ENCODE data around the gene SMIM3. TPM values are rescaled to one million over a fixed set of nuclear protein-coding genes. Genes with fewer than 3 reads are reported as not detected.
"Not testable (repeated sequence)": the region's sequence is repeated elsewhere in the genome, so short reads cannot be mapped to it uniquely, and the experiment has no call there.

The SMIM3 gene
- total RNA-seq, 4 donors from 2014 or later = 14.2 to 17.9 (median 15.4) TPM

DNA sequence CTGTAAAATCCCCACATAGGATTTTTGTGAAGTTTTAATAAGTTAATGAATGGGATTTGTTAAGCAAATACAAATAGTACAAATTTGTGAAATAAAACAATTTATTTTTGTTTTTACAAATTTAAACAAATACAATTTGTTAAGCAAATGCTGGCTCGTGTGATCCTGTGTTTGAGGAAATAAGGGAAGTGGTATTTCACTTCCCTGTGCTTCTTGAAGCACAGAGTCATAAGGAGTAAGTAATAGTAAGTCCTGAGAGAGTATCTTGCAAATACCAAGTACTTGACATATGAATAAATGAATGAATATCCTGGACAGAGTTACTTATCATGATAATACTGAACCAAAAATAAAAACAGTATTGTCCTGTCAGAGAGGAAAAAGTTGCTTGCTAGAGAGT lies 9.1 kb downstream of the SMIM3 start:
- TF ChIP-seq POLR2A (IDR thresholded peaks at IDR 0.05) = no peak
- TF ChIP-seq, protein P1, sequence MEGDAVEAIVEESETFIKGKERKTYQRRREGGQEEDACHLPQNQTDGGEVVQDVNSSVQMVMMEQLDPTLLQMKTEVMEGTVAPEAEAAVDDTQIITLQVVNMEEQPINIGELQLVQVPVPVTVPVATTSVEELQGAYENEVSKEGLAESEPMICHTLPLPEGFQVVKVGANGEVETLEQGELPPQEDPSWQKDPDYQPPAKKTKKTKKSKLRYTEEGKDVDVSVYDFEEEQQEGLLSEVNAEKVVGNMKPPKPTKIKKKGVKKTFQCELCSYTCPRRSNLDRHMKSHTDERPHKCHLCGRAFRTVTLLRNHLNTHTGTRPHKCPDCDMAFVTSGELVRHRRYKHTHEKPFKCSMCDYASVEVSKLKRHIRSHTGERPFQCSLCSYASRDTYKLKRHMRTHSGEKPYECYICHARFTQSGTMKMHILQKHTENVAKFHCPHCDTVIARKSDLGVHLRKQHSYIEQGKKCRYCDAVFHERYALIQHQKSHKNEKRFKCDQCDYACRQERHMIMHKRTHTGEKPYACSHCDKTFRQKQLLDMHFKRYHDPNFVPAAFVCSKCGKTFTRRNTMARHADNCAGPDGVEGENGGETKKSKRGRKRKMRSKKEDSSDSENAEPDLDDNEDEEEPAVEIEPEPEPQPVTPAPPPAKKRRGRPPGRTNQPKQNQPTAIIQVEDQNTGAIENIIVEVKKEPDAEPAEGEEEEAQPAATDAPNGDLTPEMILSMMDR (IDR thresholded peaks at IDR 0.05 in 4 of 5, conservative IDR thresholded peaks at IDR 0.05 in 1 of 5) = no peak
- DNase-seq (no peak), ATAC-seq (no peak)
- intact Hi-C loops (cut with DNase I; ENCODE audit: low total_unique reads) = loop anchor here (10.0 kb wide), 1 partner anchor 327 kb away; no protein-coding TSS in a partner anchor
- Histone ChIP-seq H3K9me3 (no peaks in the 10 kb centered on the region), H3K27ac (peak overlapping the region in 2 of 4 donors; percentile 40 to 45), H3K4me3 (peak overlapping the region in 1 of 4 donors; percentile 16), H3K4me1 (peaks cover 12 to 35% of the 10 kb centered on the region in 2 donors), H3K27me3 (no peaks in the 10 kb centered on the region), H3K36me3 (no peaks in the 10 kb centered on the region)
- in situ Hi-C loops (cut with MboI; ENCODE audit: low sequenced_read_pairs in 4 of 4) = no loop called here

DNA sequence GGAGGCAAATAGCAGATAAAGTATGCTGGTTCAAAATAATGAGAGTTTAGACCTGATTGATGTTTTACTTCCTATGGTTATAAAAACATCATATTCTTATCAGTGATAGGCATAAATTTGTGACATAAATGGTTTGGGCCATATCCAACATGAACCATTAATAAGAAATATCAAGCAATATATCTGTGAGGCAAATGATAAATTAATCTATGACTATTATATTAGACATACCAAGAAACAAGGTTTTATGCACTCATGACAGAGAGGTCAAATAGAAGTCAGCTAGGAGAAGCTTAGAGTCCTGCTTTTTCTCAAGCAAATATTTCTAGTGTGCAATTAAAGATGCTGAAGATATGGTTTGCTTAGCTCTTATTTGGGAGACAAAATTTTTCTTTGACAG lies 10.4 kb downstream of the SMIM3 start:
- DNase-seq (no peak), ATAC-seq (no peak)
- no peak for TF ChIP-seq POLR2A (IDR thresholded peaks at IDR 0.05)
- Histone ChIP-seq H3K27me3 (no peaks in the 10 kb centered on the region), H3K4me1 (peaks cover 3 to 30% of the 10 kb centered on the region in 2 donors), H3K9me3 (no peaks in the 10 kb centered on the region), H3K27ac (no peak overlapping the region), H3K36me3 (no peaks in the 10 kb centered on the region), H3K4me3 (no peak overlapping the region)
- intact Hi-C loops (cut with DNase I; ENCODE audit: low total_unique reads) = loop anchor here (10.0 kb wide), 1 partner anchor 326 kb away; no protein-coding TSS in a partner anchor
- in situ Hi-C loops (cut with MboI; ENCODE audit: low sequenced_read_pairs in 4 of 4) = no loop called here

DNA sequence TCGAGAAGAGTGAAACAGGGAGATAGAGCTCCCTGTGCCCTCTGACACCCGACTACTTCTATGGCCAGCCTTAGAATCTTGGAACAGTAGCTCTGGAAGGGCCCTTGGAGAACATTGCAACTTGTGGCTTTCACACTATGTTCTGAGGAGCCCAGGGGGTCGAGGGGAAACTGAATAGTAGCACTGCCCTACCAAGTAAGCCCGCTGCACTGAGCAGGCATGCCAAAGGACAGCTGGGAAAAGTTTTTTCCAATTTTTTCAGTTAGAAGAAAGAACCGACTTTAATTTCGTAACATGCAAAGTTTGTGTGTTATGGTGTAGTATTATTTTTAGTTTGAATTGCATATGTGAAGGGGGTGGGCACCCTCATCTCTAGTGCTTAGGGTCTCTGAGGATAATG lies 10.9 kb downstream of the SMIM3 start:
- in situ Hi-C loops (cut with MboI; ENCODE audit: low sequenced_read_pairs in 4 of 4) = no loop called here
- no peak for ATAC-seq

DNA sequence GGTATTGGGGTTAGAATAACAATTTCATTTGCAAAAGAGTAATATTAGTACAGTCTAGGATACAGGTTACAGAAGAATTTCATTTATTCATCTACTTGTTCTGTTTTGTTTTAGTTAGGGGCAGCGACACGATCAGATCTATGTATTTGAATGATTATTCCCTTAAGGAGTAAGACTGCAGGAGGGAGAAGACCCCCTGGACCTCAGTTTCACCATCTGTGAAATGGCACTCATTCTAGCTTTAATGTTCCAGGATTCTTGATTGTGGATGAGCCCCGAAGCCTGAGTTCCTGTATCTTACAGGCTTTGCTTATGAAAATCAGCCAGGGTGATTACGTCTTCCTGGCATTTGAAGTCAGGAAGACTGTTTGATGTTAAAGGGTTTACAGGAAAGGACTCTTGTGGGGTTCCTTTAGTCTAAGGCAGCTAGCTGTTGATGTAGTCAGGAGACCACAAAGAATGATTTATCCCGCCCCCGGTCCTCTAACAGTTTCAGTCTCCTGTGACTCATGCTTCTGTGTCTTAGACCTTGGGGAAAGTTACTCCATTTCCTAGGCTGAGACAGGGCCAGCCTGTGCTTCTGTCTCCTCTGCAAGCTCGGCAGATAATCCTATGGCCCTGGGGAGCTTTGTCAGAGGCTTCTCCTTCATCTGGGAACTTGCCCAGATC lies 11.5 kb downstream of the SMIM3 start:
- Histone ChIP-seq H3K9me3 (no peaks in the 10 kb centered on the region), H3K27me3 (no peaks in the 10 kb centered on the region), H3K4me3 (peak overlapping the region in 1 of 4 donors; percentile 2), H3K36me3 (no peaks in the 10 kb centered on the region), H3K4me1 (peaks cover 3 to 28% of the 10 kb centered on the region in 2 donors), H3K27ac (peak overlapping the region; percentile 34 to 44 (median 38))
- ATAC-seq = peak in 1 of 2 donors; percentile 51
- intact Hi-C loops (cut with DNase I; ENCODE audit: low total_unique reads) (loop anchor here (10.0 kb wide), 2 partner anchors 325 to 385 kb away; no protein-coding TSS in a partner anchor), in situ Hi-C loops (cut with MboI; ENCODE audit: low sequenced_read_pairs in 4 of 4) (no loop called here)
- no peak for DNase-seq
- TF ChIP-seq POLR2A (IDR thresholded peaks at IDR 0.05) = no peak
- TF ChIP-seq, protein P1 (IDR thresholded peaks at IDR 0.05 in 4 of 5, conservative IDR thresholded peaks at IDR 0.05 in 1 of 5) = no peak

More for the DNA sequence above, 10.9 kb downstream of the SMIM3 start:
- Histone ChIP-seq H3K27me3 (no peaks in the 10 kb centered on the region), H3K9me3 (no peaks in the 10 kb centered on the region), H3K36me3 (no peaks in the 10 kb centered on the region), H3K4me3 (no peak overlapping the region), H3K4me1 (peaks cover 3 to 28% of the 10 kb centered on the region in 2 donors), H3K27ac (peak overlapping the region in 1 of 4 donors; percentile 42)
- no peak for TF ChIP-seq POLR2A (IDR thresholded peaks at IDR 0.05)
- TF ChIP-seq, protein P1 (IDR thresholded peaks at IDR 0.05 in 4 of 5, conservative IDR thresholded peaks at IDR 0.05 in 1 of 5) = no peak
- no peak for DNase-seq
- intact Hi-C loops (cut with DNase I; ENCODE audit: low total_unique reads) = loop anchor here (10.0 kb wide), 1 partner anchor 325 kb away; no protein-coding TSS in a partner anchor

DNA sequence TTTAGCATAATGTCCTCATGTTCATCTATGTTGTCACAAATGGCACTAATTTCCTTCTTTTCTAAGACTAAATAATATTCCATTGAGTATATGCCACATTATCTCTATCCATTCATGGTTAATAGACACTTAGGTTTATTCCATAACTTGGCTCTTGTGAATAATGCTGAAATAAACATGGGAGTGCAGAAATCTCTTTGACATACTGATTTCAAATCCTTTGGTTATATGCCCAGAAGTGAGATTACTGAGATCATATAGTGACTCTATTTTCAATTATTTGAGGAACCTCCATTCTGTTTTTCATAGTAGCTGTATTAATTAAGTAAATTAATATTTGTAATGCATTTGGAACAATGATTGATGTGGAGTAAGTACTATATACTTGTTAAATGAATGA lies 13.0 kb downstream of the SMIM3 start:
- peaks cover 0 to 3% of the 10 kb centered on the region in 2 donors for H3K36me3 ChIP-seq
- no peaks in the 10 kb centered on the region for H3K9me3 ChIP-seq
- no peak overlapping the region for H3K4me3 ChIP-seq
- no peaks in the 10 kb centered on the region for H3K27me3 ChIP-seq
- TF ChIP-seq POLR2A (IDR thresholded peaks at IDR 0.05) = no peak
- TF ChIP-seq, protein P1 (IDR thresholded peaks at IDR 0.05 in 4 of 5, conservative IDR thresholded peaks at IDR 0.05 in 1 of 5) = no peak
- peaks cover 3 to 28% of the 10 kb centered on the region in 2 donors for H3K4me1 ChIP-seq
- ATAC-seq (no peak), DNase-seq (no peak)
- intact Hi-C loops (cut with DNase I; ENCODE audit: low total_unique reads) (loop anchor here (10.0 kb wide), 1 partner anchor 383 kb away; no protein-coding TSS in a partner anchor), in situ Hi-C loops (cut with MboI; ENCODE audit: low sequenced_read_pairs in 4 of 4) (no loop called here)
- H3K27ac ChIP-seq = no peak overlapping the region

DNA sequence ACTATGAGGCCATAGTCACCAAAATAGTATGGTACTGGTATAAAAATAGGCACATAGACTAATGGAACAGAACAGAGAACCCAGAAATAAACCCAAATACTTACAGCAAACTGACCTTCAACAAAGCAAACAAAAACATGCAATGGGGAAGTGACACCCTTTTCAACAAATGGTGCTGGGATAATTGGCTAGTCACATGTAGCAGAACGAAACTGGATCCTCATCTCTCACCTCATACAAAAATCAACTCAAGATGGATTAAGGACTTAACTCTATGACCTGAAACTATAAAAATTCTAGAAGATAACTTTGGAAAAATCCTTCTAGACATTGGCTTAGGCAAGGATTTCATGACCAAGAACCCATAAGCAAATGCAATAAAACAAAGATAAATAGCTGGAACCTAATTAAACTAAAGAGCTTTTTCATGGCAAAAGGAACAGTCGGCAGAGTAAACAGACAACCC lies 14.9 kb downstream of the SMIM3 start:
- in situ Hi-C loops (cut with MboI; ENCODE audit: low sequenced_read_pairs in 4 of 4); DNase-seq; H3K27ac ChIP-seq; H3K27me3 ChIP-seq; ATAC-seq; H3K9me3 ChIP-seq; H3K36me3 ChIP-seq; H3K4me3 ChIP-seq: not testable (repeated sequence)
- peaks cover 3 to 28% of the 10 kb centered on the region in 2 donors for H3K4me1 ChIP-seq
- intact Hi-C loops (cut with DNase I; ENCODE audit: low total_unique reads) = loop anchor here (10.0 kb wide), 1 partner anchor 381 kb away; no protein-coding TSS in a partner anchor
